Measurements from ENCODE around the gene NEAT1.

The NEAT1 gene

DNA sequence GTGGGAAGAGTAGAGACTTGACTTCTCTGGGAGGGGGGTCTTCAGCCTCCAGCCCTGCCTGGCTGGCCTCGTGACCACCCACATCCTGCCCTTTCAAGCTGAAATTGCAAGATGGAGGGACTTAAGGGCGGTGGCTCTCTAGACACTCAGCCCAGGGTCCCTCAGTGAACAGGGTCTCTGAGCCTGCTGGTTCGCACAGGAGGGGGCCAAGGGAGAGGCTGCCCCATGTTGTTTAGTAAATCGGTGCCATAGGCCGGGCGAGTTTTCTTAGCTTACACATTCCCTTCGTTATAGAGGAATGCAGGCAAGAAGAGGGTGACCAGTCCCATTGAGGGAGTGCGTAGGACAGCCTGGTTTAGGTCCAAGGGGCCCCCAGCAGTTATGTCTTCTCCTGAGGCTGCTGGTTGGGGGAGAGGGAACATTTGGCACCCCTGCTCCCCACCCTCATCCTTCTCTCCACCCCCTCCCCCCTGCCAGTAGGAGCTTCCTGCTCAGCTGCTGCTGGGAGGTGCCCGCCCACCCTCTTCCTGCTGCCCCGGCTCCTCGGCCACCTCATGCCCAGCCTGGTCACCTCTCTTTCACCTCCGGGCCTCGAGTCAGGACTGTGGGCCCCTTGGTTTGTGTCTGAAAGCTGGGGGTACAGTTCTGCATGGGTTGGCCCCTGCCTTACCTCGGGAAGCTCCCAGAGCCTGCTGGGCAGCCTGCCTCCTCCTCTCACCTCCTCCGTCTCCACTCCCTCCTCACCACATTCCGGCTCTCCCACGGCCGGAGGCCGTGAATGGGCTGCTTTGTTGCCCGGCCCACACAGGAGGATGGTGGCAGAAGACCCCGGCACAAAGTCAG, 32.3 kb upstream of the NEAT1 start:
- DNase-seq, result no peak

DNA sequence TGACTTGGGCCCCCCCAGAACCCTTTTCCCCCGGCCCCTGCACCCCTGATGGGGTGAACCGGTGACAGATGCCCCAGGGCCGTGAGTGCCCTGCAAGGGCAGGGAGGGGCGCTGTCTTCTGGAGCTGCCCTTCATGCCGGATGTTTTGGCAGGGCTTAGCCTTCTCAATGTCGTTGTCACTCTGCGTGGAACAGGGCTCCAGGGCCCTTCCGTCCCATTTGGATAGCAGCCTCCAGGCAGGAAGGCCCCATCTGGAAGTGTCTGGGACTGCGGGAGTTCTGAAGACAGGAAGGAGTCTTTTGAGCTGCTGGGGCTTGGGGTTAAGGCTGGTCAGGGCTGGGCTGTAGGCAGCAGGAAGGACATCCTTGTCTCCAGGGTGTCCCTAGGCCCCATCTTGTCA, 31.6 kb upstream of the NEAT1 start:
- no peak for DNase-seq

DNA sequence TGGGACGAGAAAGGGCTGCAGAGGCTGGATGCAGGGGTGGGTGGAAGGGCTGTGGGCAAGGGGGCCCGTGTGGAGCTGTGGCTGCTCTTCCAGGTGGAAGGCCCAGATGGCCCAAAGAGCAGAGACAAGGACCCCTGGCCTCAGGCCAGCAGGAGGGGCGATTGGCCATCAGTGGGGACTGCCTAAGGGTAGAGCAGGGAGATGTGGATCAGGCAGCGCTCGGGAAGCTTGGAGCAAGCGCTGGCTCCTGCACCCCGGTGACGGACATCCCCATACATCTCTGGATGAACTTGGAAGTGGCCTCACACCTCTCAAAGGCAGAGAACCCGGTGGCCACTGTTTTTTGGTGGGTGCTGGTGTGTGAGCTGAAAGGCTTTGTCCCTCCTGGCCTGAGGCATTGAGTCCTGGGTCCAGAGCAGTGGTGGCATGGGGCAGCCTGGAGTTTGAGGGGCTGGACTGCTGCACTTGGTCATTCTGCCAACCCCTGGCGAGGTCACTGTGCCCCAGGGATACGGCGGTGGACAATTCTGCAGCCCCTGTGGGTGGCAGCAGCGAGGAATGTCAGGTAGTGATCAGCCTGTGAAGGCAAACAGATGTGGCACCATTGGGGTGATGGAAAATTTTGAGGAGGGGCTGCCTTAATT, 30.3 kb upstream of the NEAT1 start:
- no peak for DNase-seq

DNA sequence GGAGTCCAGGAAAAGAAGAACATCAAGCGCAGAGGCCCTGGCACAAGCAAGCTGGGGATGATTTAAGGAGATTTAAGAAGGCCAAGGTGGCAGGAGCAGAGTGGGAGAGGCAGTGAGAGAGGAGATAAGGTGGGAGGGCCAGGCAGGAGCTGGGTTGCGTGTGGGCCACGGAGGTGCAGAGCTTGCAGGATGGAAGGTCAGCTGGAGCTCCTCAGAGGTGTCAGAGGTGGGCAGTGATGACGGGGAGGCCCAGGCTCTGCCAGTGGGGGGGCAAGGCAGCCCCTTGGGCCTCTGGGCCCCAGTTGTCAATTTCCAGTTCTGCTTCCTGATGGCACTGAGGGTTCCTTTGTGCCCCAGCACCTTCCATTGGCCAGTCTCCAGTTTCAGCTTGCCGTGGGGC, 29.7 kb upstream of the NEAT1 start:
- no peak for DNase-seq

DNA sequence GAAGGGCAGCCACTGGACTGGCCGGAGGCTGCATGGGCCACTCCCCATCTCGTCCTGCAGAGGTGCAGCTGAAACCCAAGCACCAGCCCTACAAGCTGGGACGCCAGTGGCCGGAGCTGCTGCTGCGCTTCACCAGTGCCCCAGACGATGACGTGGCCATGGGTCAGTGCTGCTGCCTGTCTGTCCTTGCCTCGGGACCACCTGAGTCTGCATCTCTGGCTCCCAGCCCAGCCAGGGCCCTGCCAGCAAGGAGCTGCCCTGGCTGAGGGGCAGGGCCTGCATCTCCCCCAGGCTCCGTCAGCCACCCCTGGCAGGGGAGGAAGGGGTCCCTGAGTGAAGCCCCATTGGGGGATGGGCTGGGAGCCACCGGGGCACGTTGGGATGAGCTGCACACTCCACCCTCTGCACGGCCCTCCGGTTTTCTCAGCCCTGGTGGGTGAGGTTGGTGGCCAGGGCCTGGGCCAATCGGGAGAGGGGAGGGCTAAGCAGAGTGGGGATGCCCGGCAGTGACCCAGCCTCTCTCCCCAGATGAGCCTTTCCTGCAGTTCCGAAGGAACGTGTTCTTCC, 29.0 kb upstream of the NEAT1 start:
- DNase-seq, result no peak

DNA sequence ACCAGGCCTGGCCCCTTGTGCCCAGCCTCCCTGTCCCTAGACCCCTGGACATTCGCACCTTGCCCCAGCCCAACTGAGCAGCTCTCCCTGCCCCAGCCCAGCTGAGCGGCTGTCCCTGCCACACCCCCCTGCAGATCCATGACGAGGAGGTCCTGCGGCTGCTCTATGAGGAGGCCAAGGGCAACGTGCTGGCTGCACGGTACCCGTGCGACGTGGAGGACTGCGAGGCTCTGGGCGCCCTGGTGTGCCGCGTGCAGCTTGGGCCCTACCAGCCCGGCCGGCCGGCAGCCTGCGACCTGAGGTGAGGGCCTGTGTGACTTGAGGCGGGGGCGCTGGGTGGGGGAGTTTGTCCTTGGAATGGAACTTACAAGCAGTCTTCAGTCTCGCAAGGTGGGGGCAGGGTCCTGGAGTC, 28.5 kb upstream of the NEAT1 start:
- no peak for DNase-seq

DNA sequence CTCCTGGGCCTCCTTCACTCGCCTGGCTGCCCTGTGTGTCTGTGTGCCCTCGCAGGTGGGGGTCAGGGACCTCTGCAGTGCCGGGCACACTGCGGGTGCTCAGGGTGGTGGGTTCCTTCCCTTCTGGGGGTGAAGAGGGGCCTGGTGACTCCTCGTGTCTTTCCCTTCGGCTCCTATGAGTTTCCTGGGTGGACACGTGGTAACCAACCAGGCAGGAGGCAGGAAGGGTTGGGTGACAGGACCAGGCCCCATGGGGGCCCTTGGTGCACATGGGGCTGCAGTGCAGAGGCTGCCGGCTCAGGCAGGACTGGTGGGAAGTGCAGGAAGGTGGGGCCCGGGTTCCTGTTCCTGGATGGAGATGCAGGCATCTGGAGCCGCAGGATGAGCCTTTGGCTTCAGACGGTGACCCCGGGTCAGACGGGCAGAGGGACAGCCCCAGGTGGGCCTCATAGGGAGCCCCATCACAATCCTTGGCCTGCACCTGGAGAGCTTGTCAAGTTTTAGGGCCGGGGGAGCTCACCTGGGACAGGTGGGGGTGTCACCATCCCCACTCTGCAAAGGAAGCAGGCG, 26.6 kb upstream of the NEAT1 start:
- DNase-seq, result no peak

DNA sequence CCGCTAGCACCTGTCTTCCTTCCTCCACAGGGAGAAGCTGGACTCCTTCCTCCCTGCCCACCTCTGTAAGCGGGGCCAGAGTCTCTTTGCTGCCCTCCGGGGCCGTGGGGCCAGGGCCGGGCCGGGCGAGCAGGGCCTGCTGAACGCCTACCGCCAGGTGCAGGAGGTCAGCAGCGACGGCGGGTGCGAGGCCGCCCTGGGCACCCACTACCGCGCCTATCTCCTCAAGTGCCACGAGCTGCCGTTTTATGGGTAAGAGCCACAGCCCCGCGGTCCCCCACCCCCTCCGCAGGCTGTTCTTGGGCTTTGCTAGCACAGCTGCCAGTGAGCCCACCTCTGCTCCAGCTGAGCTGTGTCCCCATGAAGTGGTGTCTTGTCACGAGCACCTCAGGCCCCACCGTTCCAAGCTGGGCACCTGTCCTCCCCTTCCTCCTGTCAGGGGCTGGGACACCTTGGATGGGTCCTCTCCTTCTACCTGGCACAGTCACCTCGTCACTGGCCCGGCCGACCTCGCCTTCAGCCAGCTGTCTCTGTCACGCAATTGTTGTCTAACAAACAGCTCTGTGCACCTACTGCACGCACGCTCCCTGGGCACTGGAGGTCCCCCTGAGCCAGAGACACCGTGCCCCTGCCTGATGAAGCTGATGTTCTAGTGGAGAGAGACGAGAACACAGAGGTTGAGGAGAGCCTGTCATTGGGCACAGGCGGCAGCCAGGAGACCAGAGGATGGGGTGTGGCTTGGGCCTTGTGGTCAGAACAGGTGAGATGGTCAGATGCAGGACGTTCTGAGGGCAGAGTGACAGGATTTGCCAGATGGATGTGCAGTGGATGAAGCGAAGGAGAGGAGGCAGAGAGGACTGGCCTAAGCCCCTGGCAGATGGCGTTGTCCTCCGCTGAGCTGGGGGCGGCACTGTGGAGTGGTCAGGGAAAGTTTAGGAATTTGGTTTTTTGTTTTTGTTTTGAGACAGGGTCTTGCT, 25.5 kb upstream of the NEAT1 start:
- no peak for DNase-seq

DNA sequence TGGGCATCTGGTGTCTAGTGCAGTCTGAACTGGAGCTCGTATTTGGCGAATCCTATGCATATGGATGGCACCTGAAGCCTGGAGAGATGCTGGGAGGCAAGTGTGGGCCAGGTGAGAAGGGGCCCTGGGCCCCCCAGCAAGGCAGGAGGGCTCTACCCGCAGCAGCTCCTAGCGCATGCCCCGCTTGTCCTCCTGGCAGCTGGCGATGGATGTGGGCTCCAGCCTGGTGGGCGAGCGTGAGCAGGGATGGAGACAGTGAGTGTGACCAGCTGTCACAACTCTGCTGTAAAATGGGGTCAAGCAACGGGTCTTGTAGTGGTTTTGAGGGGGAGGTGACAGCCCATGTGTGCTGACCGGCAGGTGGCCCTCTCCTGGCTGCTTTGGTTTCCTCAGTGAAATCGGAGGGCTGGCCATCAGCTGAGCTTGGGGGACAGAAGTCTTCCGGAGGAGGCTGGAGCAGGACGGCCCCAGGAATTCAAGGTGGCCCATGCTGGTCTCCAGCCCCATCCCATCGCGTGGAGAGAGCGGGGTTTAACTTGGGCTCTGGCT, 24.2 kb upstream of the NEAT1 start:
- no peak for DNase-seq

DNA sequence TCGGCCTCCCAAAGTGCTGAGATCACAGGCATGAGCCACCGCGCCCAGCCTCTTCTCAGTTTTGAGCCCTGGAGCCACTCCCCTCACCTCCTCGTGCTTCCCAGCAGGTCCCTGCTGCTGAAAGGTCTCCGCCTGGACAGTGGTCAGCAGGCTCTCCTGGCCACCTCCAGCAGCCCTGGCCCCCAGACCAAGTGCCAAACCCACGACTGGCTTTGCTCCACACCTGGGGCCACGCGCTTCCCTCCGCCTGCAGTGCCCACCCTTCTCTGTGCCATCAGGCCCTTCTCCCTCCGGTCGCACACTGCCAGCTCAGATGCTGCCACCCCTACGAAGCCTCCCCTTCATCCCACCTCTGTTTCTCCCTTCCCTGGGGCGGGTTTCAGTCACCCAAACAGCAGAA, 23.3 kb upstream of the NEAT1 start:
- no peak for DNase-seq

DNA sequence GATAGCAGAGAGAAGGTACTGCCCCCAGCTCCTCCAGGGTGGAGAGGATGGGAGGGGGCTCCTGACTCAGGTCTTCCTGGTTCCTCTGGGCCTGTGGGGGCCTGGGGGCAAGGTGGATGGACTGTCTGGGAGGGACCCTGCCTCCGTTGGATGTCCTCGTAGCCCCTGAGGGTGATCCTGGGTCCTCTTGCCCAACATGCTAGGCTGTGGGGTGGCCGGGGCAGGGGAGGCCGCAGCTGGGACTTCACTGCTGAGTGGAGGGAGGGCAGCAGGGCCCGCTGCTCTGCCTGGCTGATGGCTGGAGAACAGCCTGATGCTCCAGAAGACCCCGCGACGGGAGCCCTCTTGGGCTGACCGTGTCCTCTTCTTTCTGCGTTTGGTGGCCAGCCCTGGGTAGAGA, 22.8 kb upstream of the NEAT1 start:
- DNase-seq, result no peak

DNA sequence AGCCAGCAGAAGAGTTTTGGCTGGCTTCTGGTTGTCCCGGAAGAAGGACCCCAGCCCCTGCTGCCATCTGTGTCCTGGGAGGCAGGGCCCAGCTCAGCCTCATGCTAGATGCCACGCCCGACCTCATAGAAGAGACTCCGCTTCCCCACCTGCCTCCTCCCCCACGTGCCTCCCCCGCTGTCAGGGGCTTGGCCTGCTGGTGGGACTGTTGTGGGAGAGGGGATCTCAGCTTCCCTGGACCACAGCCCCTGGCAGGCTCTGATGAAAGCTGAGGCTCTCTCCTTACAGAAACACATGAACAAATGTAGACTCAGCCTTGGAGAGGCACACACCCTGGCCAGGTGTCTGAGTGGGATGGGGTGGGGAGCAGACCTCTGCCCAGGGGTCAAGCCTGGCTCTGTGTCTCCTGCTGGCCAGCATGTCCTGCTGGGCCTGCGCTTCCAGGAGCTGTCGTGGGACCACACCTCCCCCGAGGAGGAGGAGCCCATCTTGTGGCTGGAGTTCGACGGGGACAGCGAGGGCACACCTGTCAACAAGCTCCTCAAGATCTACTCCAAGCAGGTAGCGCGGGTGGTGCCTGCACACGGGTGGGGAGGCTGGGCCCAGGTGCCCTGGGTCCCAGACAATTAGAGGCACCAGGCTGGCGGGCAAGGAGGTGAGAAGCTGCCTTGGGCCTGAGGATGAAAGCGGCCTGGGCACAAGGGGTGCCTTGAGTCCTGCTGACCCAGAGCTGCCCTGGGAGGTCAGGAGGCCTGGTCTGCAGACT, 22.1 kb upstream of the NEAT1 start:
- DNase-seq, result no peak

DNA sequence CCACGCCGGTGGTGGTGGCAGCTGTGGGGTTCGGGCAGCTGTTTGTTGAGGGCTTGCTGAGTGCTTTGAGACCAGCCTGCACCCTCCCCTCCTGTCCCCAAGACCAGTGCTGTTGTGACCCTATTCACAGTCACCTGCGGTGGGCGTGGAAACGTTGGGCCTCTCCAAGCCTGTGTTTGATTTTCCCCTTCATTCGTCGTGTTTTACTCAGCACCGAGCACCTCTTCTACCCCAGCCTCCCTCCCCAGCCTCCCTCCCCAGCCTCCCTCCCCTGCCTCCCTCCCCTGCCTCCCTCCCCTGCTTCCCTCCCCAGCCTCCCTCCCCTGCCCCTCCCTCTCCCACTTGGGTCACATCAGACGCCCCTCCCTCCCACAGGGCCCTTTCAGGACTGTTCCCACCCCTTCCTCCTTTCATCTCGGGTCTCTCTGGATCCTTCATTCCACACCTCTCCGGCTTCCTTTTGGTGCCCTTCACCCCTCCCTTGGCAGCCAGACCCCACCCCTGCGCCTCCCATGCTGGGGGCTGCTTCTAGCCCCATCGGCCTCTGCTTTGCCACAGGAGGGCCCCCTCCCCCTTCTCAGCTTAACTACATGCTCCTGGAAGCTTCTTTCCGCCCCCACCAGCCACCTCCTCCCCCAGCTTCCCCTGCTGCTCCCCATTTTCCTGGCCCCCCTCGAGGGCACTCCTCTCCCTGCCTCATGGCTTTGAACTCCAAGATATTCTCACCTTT, 21.4 kb upstream of the NEAT1 start:
- no peak for DNase-seq

DNA sequence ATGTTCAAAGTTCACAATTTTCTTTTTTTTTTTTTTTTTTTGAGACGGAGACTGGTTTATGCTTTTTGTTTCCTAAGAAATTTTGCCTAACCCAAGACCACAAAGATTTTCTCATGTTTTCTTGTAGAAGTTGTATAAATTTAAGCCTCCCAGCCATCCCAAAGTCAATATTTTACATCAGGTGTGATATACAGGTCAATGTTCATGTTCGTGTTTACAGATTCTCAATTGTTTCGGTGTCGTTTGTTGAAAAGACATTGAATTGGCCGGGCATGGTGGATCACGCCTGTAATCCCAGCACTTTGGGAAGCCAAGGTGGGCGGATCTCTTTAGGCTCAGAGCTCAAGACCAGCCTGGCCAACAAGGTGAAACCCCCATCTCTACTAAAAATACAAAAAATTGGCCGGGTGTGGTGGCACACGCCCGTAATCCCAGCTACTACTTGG, 20.8 kb upstream of the NEAT1 start:
- DNase-seq, result no peak

DNA sequence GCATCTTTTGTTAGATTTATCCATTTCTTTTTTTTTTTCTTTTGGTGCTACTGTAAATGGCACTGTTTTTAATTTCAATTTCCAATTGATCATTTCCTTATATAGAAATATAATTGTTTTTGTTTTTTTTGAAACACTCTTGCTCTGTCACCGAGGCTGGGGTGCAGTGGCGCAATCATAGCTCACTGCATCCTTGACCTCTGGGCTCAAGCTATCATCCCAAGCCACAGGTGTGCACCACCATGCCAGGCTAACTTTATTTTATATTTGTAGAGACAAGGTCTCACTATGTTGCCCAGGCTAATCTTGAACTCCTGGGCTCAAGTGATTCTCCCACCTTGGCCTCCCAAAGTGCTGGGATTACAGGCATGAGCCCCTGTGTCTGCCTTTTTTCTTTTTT, 19.8 kb upstream of the NEAT1 start:
- DNase-seq, result no peak

DNA sequence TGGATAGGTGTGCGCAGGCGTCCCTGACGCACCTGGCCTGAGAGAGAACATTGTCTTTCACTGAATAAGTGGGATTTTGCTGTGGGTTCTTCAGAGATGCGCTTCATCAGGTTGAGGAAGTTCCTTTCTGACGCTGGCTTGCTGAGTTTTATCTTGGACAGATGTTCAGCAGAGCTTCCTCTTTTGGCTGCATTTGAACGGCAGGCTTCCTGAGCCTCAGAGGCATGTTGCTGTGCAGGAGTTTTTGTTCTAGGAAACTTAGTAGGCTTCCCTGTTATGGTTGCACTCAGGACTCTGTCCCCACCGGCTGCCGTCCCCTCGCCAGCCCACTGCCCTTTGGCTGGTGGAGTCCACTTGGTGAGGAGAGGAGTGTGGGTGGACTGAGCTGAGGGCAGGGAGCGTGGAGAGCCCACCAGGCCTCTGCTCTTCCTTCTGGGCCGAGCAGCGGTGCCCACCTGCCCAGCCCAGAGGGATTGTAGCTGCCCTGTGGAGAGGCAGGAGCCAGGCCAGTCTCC, 18.9 kb upstream of the NEAT1 start:
- no peak for DNase-seq

DNA sequence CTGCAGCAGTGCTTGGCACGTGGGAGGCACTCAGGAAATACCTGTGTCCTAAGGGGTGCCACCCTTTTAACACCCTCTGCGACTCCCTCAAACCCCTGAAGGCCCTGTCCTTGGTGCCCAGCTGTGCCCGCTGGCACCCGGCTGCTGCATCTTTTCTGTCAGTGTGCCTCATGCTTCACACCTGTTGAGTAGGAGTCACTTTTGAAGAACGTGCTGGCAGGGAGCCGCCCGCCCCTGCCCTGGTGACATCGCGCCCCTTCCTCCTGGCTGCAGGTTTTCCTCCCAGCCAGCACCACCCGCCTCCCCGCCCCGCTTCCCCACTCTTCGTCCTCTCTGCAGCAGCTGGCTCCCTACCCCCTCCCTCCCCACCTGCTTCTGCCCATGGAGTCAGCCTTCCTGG, 18.4 kb upstream of the NEAT1 start:
- DNase-seq, result no peak

DNA sequence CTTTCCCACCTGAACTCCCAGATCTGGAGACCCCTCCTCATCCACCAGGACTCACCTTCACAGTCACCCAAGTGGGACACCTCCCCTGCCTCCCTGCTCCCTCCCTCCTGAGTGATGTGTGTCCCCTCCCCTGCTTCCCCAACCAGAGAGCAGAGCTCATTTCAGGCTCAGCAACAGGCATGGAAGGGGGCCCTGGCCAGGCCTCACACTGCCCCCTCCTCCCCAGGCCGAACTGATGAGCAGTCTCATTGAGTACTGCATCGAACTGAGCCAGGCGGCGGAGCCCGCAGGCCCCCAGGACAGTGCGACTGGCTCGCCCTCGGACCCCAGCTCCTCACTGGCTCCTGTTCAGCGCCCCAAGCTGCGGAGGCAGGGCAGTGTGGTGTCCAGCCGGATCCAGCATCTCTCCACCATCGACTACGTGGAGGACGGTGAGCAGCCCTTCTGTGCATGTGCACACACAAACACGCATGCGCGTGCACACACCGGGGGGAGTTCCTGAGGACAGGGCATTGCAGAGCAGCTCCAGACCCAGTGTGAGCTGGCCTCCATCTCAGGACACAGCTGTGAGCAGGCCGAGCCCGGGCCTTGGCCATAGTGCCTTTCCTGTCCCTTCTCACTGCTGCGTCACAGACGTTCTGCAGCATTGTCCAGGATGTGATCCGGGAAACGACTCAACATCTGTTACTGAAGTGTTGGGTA, 17.8 kb upstream of the NEAT1 start:
- DNase-seq, result no peak

DNA sequence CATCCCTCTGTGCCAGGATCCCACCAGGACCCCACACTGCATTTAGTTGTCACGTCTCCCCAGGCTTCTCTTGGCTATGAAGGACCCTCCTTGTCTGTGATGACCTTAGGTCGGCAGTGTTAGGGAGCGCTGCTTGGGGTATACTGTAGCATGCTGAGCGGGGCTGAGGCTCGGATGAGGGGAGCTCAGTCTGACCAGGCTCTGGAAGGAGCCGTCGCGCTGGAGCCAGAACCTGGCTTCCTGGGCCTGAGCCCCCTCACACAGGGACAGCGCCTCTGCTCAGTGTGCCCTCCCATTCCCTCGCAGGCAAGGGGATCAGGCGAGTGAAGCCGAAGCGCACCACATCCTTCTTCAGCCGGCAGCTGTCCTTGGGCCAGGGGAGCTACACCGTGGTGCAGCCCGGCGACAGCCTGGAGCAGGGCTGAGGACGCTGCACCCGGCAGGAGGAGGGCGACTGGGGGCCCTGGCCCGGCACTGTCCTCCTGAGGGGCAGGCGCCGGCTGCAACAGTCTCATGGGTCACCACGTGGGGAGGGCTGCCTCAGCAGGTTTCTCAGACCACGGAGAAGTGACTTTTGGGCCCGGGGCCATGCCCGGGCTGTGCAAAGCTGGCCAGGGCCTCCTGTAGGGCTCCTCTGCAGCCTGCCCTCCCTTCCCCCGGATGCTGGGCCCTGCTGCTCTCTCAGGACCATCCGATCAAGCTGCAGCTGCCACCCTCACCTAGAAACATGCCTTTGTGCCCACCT, 11.5 kb upstream of the NEAT1 start:
- DNase-seq, result no peak
